ENCODE data around the gene CREB3L2. TPM values are rescaled to one million over a fixed set of nuclear protein-coding genes. Genes with fewer than 3 reads are reported as not detected.

CREB3L2 gene
- total RNA-seq, 1 experiment from 2014 or later = 49.8 TPM

- Histone ChIP-seq H3K4me2 (ENCODE audit: low read length) (no peak overlapping the region), H3K27ac (ENCODE audit: low read depth, low read length) (no peak overlapping the region), H3K27me3 (ENCODE audit: insufficient read depth, low read length) (no peaks in the 10 kb centered on the region), H3K4me3 (replicated peaks in 1 of 2; ENCODE audit: low read depth in 1 of 2, low read length in 2 of 2) (no peak overlapping the region), H4K20me1 (ENCODE audit: insufficient read depth) (no peaks in the 10 kb centered on the region), H3K9me2 (ENCODE audit: insufficient read depth) (no peaks in the 10 kb centered on the region), H3K9ac (ENCODE audit: low read length) (no peak overlapping the region), H3K36me3 (ENCODE audit: control insufficient read depth in 1 of 2, insufficient read depth in 2 of 2, low read length in 2 of 2) (no peaks in the 10 kb centered on the region), H3K9me3 (ENCODE audit: control insufficient read depth in 1 of 2, insufficient read depth in 1 of 2, low read depth in 1 of 2, low read length in 2 of 2) (peaks cover 4 to 8% of the 10 kb centered on the region in 2 experiments; a peak in 1 of 4 replicates), H3K79me2 (ENCODE audit: insufficient read depth, low read length) (no peaks in the 10 kb centered on the region), H2AFZ (ENCODE audit: low read depth, low read length, poor library complexity, severe bottlenecking) (no peak overlapping the region), H3K4me1 (ENCODE audit: control insufficient read depth in 1 of 2, insufficient read depth in 2 of 2, low read length in 2 of 2) (no peaks in the 10 kb centered on the region)
- intact Hi-C loops (cut with micrococcal nuclease) = no loop called here
- no peak for DNase-seq (ENCODE audit: low read depth, low spot score)
- ChIA-PET RAD21 (ENCODE audit: low non-redundant PET in 1 of 2, low total read pairs in 2 of 2, uncharacterized antibody in 2 of 2, unreplicated experiment in 2 of 2) (no interaction called here), CTCF (no interaction called here), POLR2A (no interaction called here)
- no peak for ATAC-seq
- TF ChIP-seq SIN3A (IDR thresholded peaks at IDR 0.05; ENCODE audit: low read depth) (no peak), SRF (IDR thresholded peaks at IDR 0.05; ENCODE audit: low read depth) (no peak), FOSL1 (IDR thresholded peaks at IDR 0.05; ENCODE audit: low read depth) (no peak), POLR2A (IDR thresholded peaks at IDR 0.05; ENCODE audit: borderline replicate concordance, extremely low read depth, insufficient read depth, insufficient read length) (no peak), YY1 (IDR thresholded peaks at IDR 0.05; ENCODE audit: extremely low read depth, insufficient replicate concordance, low read depth, low read length) (no peak), CBX3 (IDR thresholded peaks at IDR 0.05; ENCODE audit: low read depth) (no peak), CEBPB (IDR thresholded peaks at IDR 0.05; ENCODE audit: low read depth) (no peak), MAX (IDR thresholded peaks at IDR 0.05) (no peak), ATF3 (IDR thresholded peaks at IDR 0.05) (no peak), RAD21 (IDR thresholded peaks at IDR 0.05; ENCODE audit: low read depth) (no peak), EZH2phosphoT487 (IDR thresholded peaks at IDR 0.05; ENCODE audit: borderline replicate concordance) (no peak), SP1 (IDR thresholded peaks at IDR 0.05; ENCODE audit: low read depth) (no peak), CTCF (IDR thresholded peaks at IDR 0.05 in 2 of 3, conservative IDR thresholded peaks at IDR 0.05 in 1 of 3; ENCODE audit: borderline replicate concordance in 1 of 3, insufficient read depth in 1 of 3, low read depth in 2 of 3, low read length in 2 of 3) (no peak)
- BruUV-seq (replicated peaks) = no TSS peak
These were observed 136.1 kb downstream of the CREB3L2 start for GRCh38 chr7:137865764-137866163.

All from HCT116 (cell line).